HG02885 (cell line): ENCODE results near the gene RAB44.
"Not testable (repeated sequence)": the region's sequence is repeated elsewhere in the genome, so short reads cannot be mapped to it uniquely, and the experiment has no call there.

Experiments used
- ATAC-seq: cut with Tn5 transposase; IDR thresholded peaks from one replicate; pipeline ENCODE4 v1.9.1; 2021; ENCODE audit warnings: mild to moderate bottlenecking; ENCODE audit not compliant: unreplicated experiment, poor library complexity

The RAB44 gene

DNA sequence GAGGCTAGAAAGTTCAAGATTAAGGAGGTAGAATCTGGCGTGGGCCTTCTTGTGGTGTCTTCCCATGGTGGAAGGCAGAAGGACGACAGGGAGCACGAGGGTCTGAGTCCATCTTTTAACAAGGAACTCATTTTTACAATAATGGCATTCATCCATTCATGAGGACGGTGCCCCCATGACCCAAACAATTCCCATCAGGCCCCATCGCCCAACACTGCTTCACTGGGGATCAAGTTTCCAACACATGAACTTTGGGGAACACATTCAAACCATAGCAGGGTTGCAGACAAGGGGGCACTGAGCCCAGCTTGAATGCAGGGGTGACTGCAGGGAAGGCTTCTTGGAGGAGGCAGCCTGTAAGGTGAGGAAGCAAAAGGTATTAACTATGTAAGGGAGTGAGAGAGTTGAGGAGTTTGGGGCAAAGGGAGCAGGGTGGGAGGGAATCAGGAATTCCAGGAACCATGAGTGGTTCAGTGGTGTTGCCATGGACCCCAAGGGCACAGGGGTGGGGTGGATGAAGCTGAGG lies 5.5 kb downstream of the RAB44 start:
- ATAC-seq, result no peak

DNA sequence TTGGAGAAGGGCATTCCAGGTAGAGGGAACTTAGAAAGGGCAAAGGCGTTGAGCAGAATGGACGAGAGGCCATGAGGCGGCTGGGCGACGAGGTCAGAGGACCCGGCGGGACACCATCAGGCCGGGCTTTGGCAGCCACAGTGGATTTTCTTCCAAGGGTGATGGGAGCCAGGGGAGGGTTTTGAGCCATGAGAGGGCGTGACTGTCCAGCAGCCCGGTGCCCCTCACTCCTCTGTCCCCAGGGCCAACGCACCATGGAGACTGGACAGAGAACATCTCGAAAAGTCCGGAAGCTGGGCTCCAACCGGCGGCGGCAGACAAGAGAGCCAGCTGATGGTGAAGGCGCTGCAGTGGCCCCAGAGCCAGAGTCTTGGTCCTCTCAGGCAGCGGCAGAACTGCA lies 6.4 kb downstream of the RAB44 start:
- no peak for ATAC-seq

DNA sequence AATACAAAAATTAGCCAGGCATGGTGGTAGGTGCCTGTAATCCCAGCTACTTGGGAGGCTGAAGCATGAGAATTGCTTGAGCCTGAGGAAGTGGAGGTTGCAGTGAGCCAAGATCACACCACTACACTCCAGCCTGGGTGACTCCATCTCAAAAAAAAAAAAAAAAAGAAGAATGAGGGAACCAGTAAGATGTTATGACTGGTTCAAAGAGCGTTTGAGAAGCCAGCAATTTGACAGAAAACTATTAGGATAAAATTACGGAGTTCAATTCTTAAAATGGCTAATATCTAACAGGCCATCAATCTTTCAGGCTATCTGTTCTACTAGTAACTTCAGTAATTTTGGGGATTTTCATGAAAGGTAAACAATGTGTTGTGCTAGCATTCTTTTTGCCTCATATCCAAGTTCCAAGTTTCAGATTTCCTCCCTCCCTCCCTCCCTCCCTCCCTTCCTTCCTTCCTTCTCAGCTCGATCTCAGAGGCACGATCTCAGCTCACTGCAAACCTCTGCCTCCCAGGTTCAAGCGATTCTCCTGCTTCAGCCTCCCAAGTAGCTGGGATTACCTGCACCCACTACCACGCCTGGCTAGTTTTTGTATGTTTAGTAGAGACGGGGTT lies 7.4 kb downstream of the RAB44 start:
- not testable (repeated sequence) for ATAC-seq

DNA sequence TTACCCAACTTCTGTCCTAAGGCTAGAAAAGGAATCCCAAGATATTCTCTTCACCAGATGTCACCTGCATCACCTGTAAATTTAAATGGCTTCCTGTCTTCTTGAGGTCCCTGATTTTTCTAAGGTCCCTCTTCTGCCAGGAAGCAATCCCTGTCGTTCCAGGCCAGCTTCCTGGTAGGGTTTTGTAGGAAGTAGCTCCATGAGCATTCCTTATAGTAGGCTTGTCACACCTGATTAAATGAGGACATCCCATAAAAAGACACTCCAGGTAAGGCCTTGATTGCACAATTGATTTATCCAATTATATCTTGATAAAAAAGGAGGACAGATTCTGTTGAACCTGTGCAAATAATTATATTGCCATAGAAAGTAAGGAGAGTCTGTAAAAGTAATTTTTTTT lies 8.7 kb downstream of the RAB44 start:
- ATAC-seq, result no peak

DNA sequence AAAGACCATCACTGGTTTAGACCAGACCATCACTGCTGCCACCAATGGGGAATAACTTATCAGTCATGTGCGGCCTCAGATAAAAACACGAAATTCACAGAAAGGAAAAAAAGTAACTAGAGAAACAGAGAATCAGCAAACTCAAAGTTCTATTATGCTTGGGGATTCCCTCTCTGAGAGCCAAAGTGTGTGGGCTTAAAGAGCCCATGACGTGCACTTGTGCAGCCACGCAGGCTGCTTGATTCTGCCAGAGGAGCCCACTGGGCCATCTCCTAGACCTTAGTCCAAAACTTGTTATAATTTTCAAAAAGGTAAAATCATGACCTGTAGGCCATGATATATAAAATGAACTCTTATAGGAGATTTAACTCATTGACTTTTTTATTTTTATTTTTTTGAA lies 15.2 kb downstream of the RAB44 start:
- ATAC-seq, result no peak

DNA sequence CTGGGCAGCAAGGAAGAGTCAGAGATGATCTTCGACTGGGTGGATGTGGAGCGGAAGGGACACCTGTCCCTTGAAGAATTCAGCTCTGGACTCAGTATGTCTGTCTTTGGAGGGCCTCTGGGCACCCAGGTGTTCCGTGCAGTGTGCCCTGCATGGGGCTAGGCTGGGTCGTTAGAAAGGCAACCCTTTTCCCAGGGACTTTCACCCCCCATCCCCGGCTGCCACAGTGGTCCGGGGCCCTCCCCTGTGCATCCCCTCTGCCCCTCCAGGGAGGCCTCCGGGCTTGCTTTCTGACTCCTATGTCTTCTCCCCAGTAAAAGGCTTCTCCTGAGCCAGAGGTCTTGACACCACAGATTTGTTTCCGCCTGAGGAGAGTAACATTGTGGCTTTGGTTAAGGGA lies 16.2 kb downstream of the RAB44 start:
- no peak for ATAC-seq

DNA sequence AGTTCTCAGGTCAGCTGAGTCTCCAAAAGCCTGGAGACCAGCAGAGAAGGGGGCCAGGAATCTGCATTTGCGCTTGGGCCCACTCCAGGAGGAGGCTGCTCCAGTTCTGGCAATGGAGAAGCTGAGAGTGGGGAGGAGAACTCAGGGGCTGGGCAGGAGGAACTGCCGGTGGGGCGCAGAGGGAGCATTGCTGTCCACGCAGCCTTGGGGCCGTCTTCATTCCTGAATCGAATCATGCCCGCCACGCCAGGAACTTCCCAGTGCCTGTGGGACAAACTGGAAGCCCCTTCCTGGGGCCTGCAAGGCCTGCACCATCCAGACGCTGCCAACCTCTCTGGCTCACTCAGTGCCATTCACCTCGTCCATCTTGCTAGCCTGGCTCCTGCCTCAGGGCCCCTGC lies 16.9 kb downstream of the RAB44 start:
- ATAC-seq, result no peak

DNA sequence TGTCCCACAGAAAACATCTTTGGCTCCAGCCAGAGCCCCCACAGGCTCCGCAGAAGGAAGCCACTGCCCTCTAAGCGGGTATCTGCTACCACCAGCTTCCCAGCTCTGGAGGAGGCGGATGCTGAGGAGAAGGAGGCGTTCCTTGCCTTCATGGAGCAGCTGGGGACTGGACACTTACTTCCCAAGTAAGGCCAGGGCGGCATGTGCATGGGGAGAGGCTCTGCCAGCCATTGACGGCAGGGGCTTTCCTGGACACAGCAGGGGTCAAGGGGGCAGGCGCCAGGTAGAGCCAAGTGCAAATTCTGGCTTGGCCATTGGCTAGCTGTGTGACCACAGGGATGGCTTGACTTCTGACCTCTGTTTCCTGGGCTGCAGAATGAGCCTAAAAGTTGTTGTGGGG lies 17.8 kb downstream of the RAB44 start:
- ATAC-seq, result no peak

DNA sequence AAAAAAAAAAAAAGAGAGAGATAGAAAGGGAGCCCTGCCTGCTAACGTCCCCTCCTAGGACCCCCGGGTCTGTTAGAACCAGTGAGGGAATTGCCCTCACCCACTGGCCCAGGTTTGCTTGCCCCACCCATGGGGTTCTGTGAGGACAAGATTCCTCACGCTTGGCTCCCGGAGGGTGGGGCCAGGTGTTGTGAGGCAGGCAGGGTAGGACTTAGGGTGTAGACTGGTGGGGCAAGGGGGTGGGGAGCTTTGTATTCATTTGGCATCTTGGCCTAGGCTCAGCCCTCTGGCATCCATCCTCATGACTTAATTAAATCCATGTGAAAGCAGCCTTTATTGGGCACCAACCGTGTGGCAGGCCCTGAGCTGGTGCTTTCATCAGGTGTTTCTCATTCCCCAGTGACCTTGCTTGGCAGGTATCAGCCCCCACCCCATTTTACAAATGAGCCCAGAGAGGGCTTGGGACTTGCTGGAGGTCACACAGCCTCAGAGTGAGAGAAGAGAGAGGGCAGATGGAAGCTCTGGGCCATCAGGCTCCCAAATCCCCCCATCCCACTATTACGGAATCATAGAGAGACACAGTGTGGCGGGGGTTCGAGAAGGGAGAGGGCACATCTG lies 19.0 kb downstream of the RAB44 start:
- no peak for ATAC-seq

DNA sequence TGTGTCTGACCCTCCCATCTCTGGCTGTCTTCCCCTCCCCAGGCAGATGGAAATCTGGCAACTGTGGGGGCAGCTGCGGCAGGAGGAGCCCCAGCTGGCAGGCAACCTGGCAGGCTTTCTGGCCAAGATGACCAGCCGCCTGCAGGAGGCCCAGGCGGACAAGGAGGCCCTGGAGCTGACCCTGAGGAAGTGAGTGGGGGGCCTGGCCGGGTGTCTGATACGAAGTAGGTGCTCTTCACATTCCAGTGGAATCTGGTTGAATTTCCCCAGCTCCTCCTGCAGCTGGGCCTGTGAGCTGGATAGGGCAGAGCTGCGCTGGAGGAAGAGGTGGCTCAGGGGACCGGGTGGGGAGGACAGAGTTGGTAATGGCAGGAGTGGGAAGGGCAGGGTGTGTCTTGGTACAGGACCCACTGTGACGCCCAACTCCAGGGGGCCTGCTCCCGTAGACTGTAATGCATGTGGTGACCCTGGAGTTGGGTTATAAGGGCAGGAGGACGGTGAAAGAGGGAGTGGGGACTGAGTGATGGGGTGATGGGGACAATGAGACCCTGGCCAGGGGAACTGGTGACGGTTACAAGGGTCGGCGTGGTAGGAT lies 19.7 kb downstream of the RAB44 start:
- ATAC-seq, result no peak

DNA sequence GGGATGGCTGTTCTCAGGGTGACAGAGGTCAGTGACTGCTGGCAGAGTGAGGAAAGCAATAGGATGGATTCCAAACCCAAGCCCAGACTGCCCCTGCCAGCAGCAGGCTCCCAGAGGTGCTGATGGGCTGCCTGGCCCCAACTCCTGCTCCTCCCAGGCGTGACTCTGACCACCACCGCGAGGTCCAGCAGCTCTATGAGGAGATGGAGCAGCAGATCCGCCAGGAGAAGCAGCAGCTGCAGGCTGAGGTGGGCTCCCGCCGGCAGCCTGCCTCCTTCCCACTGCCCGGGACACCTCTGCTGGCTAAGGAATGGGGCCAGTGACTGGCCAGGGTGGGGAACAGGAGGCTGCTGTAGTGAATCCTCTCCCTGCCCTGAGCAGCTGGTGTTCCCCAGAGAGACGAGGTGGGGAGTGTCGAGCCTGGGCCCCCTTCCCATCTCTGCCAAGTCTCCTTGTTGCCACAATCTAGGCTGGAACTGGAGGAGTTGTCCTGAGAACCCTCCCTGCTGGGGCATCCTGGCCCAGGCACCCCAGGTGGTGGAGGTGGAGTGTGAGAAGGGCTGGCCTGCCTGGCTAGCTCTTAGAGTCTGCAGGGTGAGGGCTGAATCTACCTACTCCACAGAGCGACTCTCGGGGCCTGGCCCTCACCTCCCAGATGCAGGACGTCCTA lies 20.4 kb downstream of the RAB44 start:
- ATAC-seq, result no peak

DNA sequence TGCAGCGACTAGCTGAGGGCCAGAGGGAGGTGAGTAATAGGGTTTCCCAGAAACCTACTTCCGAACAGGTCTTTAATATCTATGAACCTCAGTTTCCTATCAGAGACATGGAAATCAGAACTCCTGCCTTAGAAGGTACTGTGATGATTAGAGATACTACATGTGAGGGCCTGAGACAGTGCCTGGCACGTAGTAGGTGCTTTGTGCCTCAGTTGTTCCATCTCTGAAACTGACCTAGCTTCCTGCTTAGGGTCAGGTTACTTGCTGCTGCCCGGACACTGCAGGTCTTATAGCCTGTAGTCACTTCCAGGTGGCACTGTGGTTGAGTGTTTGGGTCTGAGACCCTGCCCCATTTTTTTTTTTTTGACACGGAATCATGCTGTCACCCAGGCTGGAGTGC lies 20.9 kb downstream of the RAB44 start:
- no peak for ATAC-seq

DNA sequence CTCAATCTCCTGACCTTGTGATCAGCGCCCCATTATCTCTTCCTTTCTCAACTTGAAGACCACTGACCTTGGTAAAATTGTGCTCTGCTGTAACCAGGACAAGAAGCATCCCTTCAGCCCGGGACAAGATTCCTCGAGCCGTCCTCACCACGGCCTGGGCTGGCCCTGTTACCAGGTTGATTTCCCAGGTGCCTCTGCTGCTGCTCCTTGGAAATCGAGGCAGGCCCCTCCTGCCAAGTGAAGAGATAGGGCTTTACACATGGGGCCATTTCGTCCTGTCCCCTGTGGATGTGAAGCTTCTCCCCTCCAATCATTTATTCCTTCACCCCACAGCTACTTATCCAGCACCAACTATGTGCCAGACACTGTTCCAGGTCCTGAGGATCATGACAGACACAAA lies 21.5 kb downstream of the RAB44 start:
- no peak for ATAC-seq

DNA sequence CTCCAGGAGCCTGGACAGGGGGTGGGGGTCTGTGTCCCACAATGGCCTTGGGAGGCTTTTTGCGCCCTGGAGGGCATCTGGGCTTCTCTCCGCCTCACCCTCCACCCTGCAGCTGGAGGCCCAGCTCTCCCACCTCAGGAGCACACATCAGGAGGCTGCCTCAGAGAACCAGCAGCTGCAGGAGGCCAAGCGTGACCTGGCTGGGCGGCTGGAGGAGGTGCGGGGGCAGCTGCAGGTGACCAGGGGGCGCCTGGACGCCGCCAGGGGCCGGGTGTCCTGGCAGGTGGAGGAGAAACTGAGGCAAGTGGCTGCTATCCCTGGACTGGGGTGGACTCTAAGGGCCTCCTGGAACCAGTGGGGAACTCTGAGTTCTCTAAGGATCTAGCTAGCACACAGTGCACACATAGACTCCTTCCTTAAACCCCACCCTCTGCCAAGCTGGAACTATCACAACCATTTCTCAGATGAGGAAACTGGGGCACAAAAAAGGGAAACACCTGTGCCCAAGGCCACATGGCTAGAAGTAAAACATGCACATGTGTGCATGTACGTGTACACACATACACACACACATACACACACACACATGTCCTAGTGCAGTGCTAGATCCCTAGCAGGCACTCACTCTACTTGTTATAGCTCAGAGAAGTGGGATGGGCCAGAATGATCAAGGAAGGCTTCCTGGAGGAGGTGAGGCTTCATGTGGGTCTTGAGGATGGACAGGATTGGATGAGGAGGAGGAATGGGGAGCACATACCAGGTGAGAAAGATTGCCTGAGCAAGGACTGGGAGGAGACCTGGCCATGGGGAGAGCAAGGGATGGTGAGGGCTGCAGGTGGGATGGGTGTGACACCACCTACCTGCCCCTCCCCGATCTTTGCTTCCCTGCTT lies 22.9 kb downstream of the RAB44 start:
- ATAC-seq, result no peak

DNA sequence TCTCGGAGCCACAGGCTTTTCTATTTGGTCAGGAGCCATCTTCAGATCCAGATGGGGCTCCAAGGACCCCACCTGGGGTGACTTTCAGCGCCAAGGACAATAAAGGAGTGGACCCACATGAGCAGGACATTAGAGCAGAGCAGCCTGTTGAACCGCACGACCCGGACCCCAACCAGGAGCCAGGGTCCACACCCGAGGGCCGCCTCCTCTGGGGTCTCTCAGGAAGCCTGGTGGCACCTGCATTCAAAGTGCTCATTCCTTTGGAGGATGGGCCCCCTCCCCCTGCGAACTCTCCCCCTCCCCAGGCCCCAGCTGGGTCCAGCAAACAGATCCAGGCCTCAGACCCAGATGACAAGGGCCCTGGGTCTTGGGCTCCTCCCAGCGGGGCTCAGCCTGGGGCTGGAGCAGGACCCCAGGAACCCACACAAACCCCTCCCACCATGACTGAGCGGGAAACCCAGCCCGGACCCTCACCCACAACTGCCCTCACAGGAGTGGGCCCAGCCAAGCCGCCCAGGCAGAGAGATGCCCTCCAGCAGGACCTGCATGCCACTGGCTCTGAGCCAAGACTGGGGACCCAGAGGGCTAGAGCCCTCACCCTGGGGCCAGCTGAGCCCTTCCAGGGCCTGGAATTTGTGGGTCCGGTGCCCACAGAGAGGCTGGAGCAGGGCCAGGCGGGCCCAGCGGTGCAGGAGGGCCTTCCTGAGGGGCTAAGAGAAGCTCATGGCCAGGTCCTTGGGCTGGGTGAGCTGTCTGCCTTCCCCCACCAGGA lies 23.9 kb downstream of the RAB44 start:
- no peak for ATAC-seq

DNA sequence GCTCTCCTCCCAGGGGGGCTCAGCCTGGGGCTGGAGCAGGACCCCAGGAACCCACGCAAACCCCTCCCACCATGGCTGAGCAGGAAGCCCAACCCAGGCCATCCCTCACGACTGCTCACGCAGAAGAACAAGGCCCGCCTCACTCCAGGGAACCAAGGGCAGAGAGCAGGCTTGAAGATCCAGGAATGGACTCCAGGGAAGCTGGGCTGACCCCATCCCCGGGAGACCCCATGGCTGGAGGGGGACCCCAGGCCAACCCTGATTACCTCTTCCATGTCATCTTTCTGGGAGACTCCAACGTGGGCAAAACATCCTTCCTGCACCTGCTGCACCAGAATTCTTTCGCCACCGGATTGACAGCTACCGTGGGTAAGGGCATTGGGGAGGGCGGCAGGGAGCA lies 24.7 kb downstream of the RAB44 start:
- ATAC-seq, result no peak

DNA sequence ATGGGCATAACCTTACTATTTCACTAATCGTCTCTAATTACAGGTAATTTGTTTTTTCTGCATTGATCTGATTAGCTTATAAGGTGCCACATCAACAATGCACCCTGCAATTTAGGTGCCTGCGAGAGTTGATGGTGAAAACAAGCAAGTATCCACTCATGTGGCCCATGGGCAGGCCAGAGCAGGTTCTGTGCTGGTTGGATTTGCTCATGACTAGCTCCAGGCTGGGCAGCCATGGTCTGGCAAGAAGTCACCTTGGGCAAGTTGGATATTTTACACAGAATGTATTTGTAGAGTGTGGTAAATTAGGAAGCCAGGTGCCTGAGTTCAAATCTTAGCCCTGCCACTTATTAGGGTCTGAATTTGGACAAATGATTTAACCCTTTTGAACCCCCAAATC lies 25.3 kb downstream of the RAB44 start:
- no peak for ATAC-seq

DNA sequence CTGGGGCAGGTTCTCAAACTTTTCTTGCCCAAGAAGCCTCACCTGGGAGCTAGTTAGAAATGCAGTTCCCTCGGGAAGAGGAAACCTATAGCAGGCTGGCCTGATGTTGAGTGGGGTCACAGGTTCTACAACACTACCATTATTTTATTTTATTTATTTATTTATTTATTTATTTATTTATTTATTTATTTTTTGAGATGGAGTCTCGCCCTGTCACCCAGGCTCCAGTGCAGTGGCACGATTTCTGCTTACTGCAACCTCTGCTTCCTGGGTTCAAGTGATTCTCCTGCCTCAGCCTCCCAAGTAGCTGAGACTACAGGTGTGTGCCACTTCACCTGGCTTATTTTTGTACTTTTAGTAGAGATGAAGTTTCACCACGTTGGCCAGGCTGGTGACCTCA lies 26.4 kb downstream of the RAB44 start:
- ATAC-seq, result not testable (repeated sequence)

DNA sequence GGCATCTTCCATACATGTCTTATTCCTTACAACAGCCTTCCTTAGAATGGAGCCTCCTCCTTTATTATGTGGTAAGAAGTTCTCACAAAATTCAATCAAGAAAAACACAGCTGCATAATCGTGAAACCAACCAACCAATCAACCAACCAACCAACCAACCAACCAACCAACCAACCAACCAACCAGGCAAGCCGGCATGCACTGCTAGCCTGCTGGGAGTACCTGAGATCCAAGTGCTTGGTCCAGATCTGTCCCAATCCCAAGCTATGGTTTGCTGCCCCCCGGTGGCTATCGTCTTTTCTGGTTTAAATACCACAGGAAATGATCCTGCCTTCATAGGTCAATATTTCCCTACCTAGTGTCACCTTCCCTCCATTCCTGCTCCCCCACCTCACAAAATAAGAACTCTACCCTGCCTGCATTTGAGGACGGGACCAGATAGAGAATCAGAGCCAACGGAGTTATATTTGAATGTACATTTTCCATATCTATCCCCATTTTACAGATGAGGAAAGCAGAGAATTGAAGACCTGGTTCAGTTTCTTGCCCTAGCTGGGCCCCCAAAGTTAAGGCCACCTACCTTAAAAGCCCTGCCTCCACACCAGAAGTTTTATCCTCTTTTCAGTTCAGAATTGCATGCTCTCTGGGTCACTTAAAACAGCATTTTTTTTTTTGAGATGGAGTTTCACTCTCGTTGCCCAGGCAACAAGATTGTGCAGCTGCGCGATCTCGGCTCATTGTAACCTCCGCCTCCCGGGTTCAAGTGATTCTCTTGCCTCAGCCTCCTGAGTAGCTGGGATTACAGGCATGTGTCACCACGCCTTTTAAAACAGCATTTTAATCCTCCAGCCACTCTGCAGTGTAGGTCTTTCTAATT lies 27.1 kb downstream of the RAB44 start:
- ATAC-seq, result no peak
